ENCODE results near the gene PIP5K1B. TPM values are rescaled to one million over a fixed set of nuclear protein-coding genes. Genes with fewer than 3 reads are reported as not detected.
"Not testable (repeated sequence)": the region's sequence is repeated elsewhere in the genome, so short reads cannot be mapped to it uniquely, and the experiment has no call there.

PIP5K1B gene
- total RNA-seq, 1 experiment from 2014 or later: not detected

DNA sequence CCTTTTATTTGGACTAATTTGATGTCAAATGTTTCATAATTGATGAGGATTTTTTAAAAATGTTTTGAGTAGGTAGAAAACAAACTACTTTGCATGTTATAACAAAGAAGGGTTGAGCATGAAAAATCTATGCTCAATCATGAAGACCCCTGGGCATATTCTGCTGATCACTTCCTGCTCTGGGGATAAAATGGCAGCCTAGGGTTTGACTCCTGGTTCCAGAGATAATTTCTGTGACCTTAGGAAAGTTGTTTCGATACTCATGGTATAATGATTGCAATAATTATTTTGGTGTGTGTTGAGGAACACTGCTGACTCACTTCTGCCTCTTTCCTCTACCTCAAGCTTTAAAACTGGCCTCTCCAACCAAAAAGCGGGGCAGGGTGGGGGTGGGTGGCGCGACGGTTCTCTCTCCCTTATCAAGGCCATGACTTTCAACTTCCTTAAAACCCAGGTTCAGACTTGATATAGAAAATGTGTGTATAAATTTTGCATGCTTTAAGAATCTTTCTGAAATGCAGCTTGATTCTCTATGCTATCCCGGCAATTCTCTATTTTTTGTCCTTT lies 6.0 kb upstream of the PIP5K1B start:
- H3K4me2 ChIP-seq (ENCODE audit: low read length): no peak overlapping the region
- no peak overlapping the region for H3K27ac ChIP-seq (ENCODE audit: low read length)
- TF ChIP-seq EZH2phosphoT487 (IDR thresholded peaks at IDR 0.05; ENCODE audit: borderline replicate concordance, low read length) (no peak), CTCF (conservative IDR thresholded peaks at IDR 0.05; ENCODE audit: low read depth, low read length) (no peak), EZH2 (IDR thresholded peaks at IDR 0.05; ENCODE audit: low read length, unreplicated experiment) (no peak)
- POLR2A ChIA-PET (ENCODE audit: unreplicated experiment): no interaction called here
- H3K36me3 ChIP-seq (ENCODE audit: low read depth, low read length): no peaks in the 10 kb centered on the region
- no peaks in the 10 kb centered on the region for H4K20me1 ChIP-seq (ENCODE audit: low read length)
- H3F3A ChIP-seq (ENCODE audit: low read length, unreplicated experiment): no peaks in the 10 kb centered on the region
- H3K9me3 ChIP-seq (ENCODE audit: low read length): no peaks in the 10 kb centered on the region
- H3K79me2 ChIP-seq (ENCODE audit: low read length): no peaks in the 10 kb centered on the region
- no peak overlapping the region for H3K4me3 ChIP-seq (ENCODE audit: low read length)
- no peak for ATAC-seq
- no peaks in the 10 kb centered on the region for H3K4me1 ChIP-seq (ENCODE audit: insufficient read depth, low read length)
- H3K27me3 ChIP-seq (ENCODE audit: low read length): peaks cover 75% of the 10 kb centered on the region
- no peak overlapping the region for H2AFZ ChIP-seq (ENCODE audit: low read length)
- intact Hi-C loops (cut with micrococcal nuclease): loop anchor here (5.0 kb wide), 1 partner anchor 248 kb away; no protein-coding TSS in a partner anchor
- no peak for DNase-seq
- CTCF ChIA-PET: no interaction called here
- H3K9ac ChIP-seq (ENCODE audit: low read length): no peak overlapping the region
- BruUV-seq (replicated peaks): no TSS peak
- H3K9me2 ChIP-seq (replicated peaks; ENCODE audit: low read length): no peaks in the 10 kb centered on the region

GRCh38 chr9:68699625-68700024 lies 5.4 kb upstream of the PIP5K1B start:
- H3K9me2 ChIP-seq (replicated peaks; ENCODE audit: low read length); H3K36me3 ChIP-seq (ENCODE audit: low read depth, low read length); H3K4me3 ChIP-seq (ENCODE audit: low read length); H3K4me2 ChIP-seq (ENCODE audit: low read length); H3K27ac ChIP-seq (ENCODE audit: low read length); H3K9me3 ChIP-seq (ENCODE audit: low read length); POLR2A ChIA-PET (ENCODE audit: unreplicated experiment); ATAC-seq; BruUV-seq (replicated peaks); H3F3A ChIP-seq (ENCODE audit: low read length, unreplicated experiment); H4K20me1 ChIP-seq (ENCODE audit: low read length); H3K9ac ChIP-seq (ENCODE audit: low read length); DNase-seq; H3K79me2 ChIP-seq (ENCODE audit: low read length); CTCF ChIA-PET; H3K4me1 ChIP-seq (ENCODE audit: insufficient read depth, low read length); H2AFZ ChIP-seq (ENCODE audit: low read length): not testable (repeated sequence)
- intact Hi-C loops (cut with micrococcal nuclease): loop anchor here (5.0 kb wide), 1 partner anchor 248 kb away; no protein-coding TSS in a partner anchor
- peaks cover 76% of the 10 kb centered on the region for H3K27me3 ChIP-seq (ENCODE audit: low read length)

DNA sequence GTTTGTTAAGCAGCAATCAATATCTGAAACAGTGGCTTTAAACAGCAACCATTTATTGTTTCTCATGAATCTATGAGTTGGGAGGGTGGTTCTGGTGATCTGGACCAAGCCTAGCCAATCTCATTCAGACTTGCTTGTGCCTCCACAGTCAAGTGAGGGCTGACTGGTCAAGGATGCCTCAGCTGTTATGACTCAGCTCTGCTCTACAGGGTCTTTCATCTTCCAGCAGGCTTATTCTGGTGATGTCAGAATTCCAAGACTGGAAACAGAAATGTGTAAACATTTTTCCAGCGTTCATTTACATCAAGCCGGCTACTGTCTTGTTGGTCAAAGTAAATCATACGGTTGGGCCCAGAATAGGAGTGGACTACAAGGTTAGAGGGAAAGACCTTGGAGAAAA lies 2.5 kb upstream of the PIP5K1B start:
- Histone ChIP-seq H3K9ac (ENCODE audit: low read length) (no peak overlapping the region), H3K4me1 (ENCODE audit: insufficient read depth, low read length) (peaks cover 4% of the 10 kb centered on the region; the same call in 1 of the 2 replicates), H2AFZ (ENCODE audit: low read length) (no peak overlapping the region), H3K4me3 (ENCODE audit: low read length) (no peak overlapping the region), H3K79me2 (ENCODE audit: low read length) (no peaks in the 10 kb centered on the region), H3F3A (ENCODE audit: low read length, unreplicated experiment) (no peaks in the 10 kb centered on the region), H3K9me2 (replicated peaks; ENCODE audit: low read length) (no peaks in the 10 kb centered on the region), H3K27ac (ENCODE audit: low read length) (no peak overlapping the region), H3K27me3 (ENCODE audit: low read length) (peaks cover 73% of the 10 kb centered on the region), H3K9me3 (ENCODE audit: low read length) (no peaks in the 10 kb centered on the region), H3K36me3 (ENCODE audit: low read depth, low read length) (no peaks in the 10 kb centered on the region), H4K20me1 (ENCODE audit: low read length) (no peaks in the 10 kb centered on the region), H3K4me2 (ENCODE audit: low read length) (no peak overlapping the region)
- CTCF ChIA-PET: no interaction called here
- no peak for DNase-seq
- ATAC-seq: no peak
- POLR2A ChIA-PET (ENCODE audit: unreplicated experiment): no interaction called here
- no TSS peak for BruUV-seq (replicated peaks)
- TF ChIP-seq EZH2phosphoT487 (IDR thresholded peaks at IDR 0.05; ENCODE audit: borderline replicate concordance, low read length): no peak
- no peak for TF ChIP-seq EZH2 (IDR thresholded peaks at IDR 0.05; ENCODE audit: low read length, unreplicated experiment)
- TF ChIP-seq CTCF (conservative IDR thresholded peaks at IDR 0.05; ENCODE audit: low read depth, low read length): no peak
- intact Hi-C loops (cut with micrococcal nuclease): no loop called here

Data from PC-3 (cell line).